Measurements from ENCODE around the gene COL27A1.

Gene COL27A1

DNA sequence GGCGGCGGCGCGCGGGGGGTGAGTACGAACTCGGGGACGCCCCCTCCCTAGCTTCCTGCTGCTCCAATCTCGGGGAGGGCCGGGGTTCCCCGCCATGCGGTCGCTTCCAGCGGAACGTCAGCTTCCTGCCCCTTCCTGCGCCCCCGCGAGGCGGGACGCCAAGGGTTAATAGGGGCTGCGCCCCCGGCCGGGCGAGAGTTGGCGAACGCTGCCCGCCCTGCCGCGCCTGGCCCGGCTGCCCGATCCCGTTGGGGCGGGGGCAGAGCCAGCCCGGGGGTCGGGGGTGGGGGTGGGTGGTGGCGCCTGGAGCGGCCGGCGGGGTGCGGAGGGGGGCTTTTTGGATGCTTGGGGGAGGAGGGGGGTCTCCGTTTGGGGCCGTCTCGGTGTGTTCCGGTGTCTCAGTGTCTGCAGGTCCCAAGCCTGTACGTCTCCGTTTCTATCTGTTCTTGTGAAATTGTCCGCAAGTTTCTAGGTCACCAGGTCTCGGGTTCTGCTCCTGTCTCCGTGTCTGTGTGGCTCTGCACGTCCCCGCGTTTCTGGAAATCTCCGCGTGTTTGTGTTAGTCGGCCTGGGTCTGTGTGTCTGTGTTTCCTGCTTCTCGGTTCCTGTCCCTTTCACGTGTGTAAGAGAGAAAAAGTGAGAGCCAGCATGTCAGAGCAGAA lies 789 bp downstream of the COL27A1 start:
- H3K9me3 ChIP-seq (ENCODE audit: control insufficient read depth, low read depth, low read length): no peaks in the 10 kb centered on the region
- peaks cover 53% of the 10 kb centered on the region for H3K27me3 ChIP-seq (ENCODE audit: control insufficient read depth, insufficient read depth, low read length)
- peak overlapping the region; percentile 25 for H3K9ac ChIP-seq (ENCODE audit: low read length)
- peaks cover 9% of the 10 kb centered on the region for H3K4me1 ChIP-seq (ENCODE audit: control insufficient read depth, low read depth, low read length)
- H3K27ac ChIP-seq (ENCODE audit: low read length): no peak overlapping the region
- H3K36me3 ChIP-seq (ENCODE audit: control insufficient read depth, low read depth, low read length): no peaks in the 10 kb centered on the region
- H3K4me3 ChIP-seq (ENCODE audit: low read length): peak overlapping the region; percentile 71

- Histone ChIP-seq H3K9me3 (ENCODE audit: control insufficient read depth, low read depth, low read length) (no peaks in the 10 kb centered on the region), H3K4me3 (ENCODE audit: low read length) (peak overlapping the region; percentile 71), H3K27ac (ENCODE audit: low read length) (no peak overlapping the region), H3K27me3 (ENCODE audit: control insufficient read depth, insufficient read depth, low read length) (peaks cover 50% of the 10 kb centered on the region), H3K9ac (ENCODE audit: low read length) (peak overlapping the region; percentile 25), H3K4me1 (ENCODE audit: control insufficient read depth, low read depth, low read length) (peaks cover 9% of the 10 kb centered on the region), H3K36me3 (ENCODE audit: control insufficient read depth, low read depth, low read length) (no peaks in the 10 kb centered on the region)
Measured at GRCh38 chr9:114156657-114157421, 1.5 kb downstream of the COL27A1 start.

DNA sequence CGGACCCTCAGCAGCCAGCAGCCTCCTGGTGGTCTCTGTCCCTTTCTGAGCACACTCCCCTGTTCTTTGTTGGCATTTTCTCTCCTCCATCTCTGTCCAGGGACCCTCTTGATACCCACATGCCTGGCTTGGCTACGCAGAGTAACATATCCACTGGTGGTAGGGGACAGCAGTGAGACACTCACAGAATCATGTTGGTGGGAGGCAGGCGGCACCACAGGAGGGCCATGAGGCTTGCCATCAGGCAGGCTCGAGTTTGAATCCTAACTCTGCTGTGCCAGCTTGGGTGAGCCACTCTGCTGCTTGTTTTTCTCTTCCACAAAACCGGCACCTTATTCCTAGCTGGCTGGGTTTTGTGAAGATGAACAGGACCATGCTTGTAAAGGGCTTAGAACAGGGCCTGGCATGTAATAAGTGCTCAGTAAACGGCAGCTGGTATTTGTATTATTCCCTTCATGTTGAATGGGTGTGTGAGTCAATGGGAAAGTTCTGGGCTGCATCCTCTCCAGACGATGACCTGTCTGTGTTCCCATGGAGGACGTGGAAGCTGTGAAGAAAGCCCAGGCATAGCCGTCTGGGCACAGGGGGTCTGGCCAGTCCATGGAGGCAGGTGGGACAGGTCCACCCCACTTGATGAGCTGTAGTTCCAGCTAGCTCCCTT lies 2.3 kb downstream of the COL27A1 start:
- H3K36me3 ChIP-seq (ENCODE audit: control insufficient read depth, low read depth, low read length): no peaks in the 10 kb centered on the region
- peaks cover 48% of the 10 kb centered on the region for H3K27me3 ChIP-seq (ENCODE audit: control insufficient read depth, insufficient read depth, low read length)
- no peak overlapping the region for H3K9ac ChIP-seq (ENCODE audit: low read length)
- no peak overlapping the region for H3K27ac ChIP-seq (ENCODE audit: low read length)
- peaks cover 9% of the 10 kb centered on the region for H3K4me1 ChIP-seq (ENCODE audit: control insufficient read depth, low read depth, low read length)
- H3K9me3 ChIP-seq (ENCODE audit: control insufficient read depth, low read depth, low read length): no peaks in the 10 kb centered on the region
- no peak overlapping the region for H3K4me3 ChIP-seq (ENCODE audit: low read length)

DNA sequence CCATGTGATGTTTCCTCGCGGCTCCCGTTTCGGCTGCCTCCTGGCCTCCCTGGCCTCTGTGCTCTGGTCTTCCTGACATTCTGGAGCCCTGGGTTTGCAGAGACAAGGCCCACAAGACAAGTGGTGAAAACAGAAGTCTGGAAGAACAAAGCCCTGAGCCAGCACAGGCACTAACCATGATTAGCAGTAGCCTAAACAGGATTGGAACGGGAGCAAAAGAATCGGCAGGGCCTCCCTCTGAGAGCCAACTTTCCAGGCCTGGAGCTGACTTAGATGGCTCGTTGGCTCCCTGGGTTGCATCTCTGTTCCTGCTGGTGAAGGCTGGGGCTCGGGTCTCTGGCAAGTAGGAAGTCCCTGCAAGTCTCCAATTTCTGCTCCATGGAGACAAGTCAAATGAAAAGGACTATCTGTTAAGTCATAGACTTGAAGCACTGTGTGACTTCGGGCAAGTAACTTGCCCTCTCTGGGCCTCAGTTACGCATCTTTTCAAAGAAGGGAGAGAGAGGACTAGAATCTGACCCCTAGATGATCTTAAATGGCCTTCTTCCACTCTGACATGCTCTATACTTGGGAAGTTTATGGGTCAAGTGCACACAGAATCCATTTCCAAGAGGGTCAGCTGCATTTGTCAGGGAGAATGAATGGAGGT lies 3.3 kb downstream of the COL27A1 start:
- Histone ChIP-seq H3K9me3 (ENCODE audit: control insufficient read depth, low read depth, low read length) (no peaks in the 10 kb centered on the region), H3K27me3 (ENCODE audit: control insufficient read depth, insufficient read depth, low read length) (peaks cover 38% of the 10 kb centered on the region), H3K4me1 (ENCODE audit: control insufficient read depth, low read depth, low read length) (peaks cover 12% of the 10 kb centered on the region), H3K36me3 (ENCODE audit: control insufficient read depth, low read depth, low read length) (no peaks in the 10 kb centered on the region), H3K27ac (ENCODE audit: low read length) (no peak overlapping the region), H3K9ac (ENCODE audit: low read length) (no peak overlapping the region), H3K4me3 (ENCODE audit: low read length) (no peak overlapping the region)

DNA sequence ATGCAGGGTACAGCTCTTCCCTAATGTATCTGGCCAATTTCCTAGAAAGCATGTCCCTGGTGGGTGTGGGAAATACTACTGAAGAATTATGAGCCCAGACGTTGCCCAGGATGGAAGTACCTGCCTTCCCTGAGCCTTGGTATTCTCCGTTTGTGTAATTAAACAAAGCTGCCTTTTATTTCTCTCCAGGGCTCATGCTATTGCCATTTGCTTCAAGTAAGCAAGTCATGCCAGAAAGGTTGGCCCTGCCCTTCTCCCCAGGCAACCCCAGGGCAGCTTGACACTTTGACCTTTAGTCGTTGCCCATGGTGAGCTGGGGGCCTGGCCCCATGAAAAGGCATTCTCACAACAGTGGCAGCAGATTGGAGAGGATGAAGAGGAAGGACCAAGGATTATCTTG lies 4.4 kb downstream of the COL27A1 start:
- Histone ChIP-seq H3K4me3 (ENCODE audit: low read length) (no peak overlapping the region), H3K27me3 (ENCODE audit: control insufficient read depth, insufficient read depth, low read length) (peaks cover 27% of the 10 kb centered on the region), H3K27ac (ENCODE audit: low read length) (no peak overlapping the region), H3K9ac (ENCODE audit: low read length) (no peak overlapping the region), H3K9me3 (ENCODE audit: control insufficient read depth, low read depth, low read length) (no peaks in the 10 kb centered on the region), H3K36me3 (ENCODE audit: control insufficient read depth, low read depth, low read length) (no peaks in the 10 kb centered on the region), H3K4me1 (ENCODE audit: control insufficient read depth, low read depth, low read length) (peaks cover 12% of the 10 kb centered on the region)

DNA sequence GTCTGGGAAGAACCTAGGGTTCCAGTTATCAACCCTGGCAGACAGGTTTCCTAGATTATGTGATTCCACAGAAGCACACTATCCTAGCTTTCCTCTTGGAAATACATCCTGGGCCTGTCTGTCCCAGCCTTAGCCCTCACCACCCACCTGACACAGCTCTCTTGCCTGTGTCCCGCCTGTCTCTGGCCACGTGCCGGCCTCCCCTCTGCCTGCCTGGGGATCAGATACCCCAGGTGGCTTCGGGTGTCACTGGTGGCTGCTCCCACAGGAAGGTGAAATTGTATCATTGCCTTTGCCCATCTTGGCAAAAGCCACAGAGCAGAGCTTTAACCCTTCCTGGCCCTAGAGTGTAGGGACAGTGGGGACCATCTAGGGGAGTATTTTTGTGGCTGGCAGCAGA lies 6.2 kb downstream of the COL27A1 start:
- H3K9ac ChIP-seq (ENCODE audit: low read length): no peak overlapping the region
- H3K4me3 ChIP-seq (ENCODE audit: low read length): no peak overlapping the region
- no peak overlapping the region for H3K27ac ChIP-seq (ENCODE audit: low read length)
- H3K4me1 ChIP-seq (ENCODE audit: control insufficient read depth, low read depth, low read length): peaks cover 9% of the 10 kb centered on the region
- no peaks in the 10 kb centered on the region for H3K9me3 ChIP-seq (ENCODE audit: control insufficient read depth, low read depth, low read length)
- H3K27me3 ChIP-seq (ENCODE audit: control insufficient read depth, insufficient read depth, low read length): peaks cover 18% of the 10 kb centered on the region
- no peaks in the 10 kb centered on the region for H3K36me3 ChIP-seq (ENCODE audit: control insufficient read depth, low read depth, low read length)

DNA sequence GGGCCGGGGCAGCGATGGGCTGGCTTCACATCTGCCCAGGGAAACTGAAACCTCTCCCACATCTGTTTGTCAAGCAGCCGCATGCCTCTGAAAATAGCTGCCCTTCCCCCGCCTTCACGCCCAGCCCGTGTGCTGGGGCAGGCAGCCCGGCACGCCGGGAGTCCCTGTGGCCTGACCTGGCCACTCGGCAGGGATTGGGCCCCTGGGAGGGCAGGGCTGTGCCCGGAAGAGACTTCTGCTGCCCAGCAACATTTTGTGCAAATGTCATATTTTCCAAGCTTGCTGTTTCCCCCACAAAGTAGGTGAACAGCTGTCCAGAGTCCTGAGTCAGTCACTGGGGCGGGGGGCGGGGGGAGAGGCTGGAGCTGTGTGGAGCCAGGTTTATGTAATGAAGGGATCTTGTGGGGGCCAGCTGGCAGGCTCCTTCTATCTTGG lies 8.2 kb downstream of the COL27A1 start:
- no peaks in the 10 kb centered on the region for H3K9me3 ChIP-seq (ENCODE audit: control insufficient read depth, low read depth, low read length)
- H3K4me3 ChIP-seq (ENCODE audit: low read length): no peak overlapping the region
- no peak overlapping the region for H3K27ac ChIP-seq (ENCODE audit: low read length)
- H3K9ac ChIP-seq (ENCODE audit: low read length): no peak overlapping the region
- no peaks in the 10 kb centered on the region for H3K27me3 ChIP-seq (ENCODE audit: control insufficient read depth, insufficient read depth, low read length)
- peaks cover 3% of the 10 kb centered on the region for H3K4me1 ChIP-seq (ENCODE audit: control insufficient read depth, low read depth, low read length)
- H3K36me3 ChIP-seq (ENCODE audit: control insufficient read depth, low read depth, low read length): no peaks in the 10 kb centered on the region

GRCh38 chr9:114164191-114164794 lies 9.0 kb downstream of the COL27A1 start:
- no peaks in the 10 kb centered on the region for H3K36me3 ChIP-seq (ENCODE audit: control insufficient read depth, low read depth, low read length)

GRCh38 chr9:114165407-114166102 lies 10.2 kb downstream of the COL27A1 start:
- Histone ChIP-seq H3K36me3 (ENCODE audit: control insufficient read depth, low read depth, low read length) (no peaks in the 10 kb centered on the region), H3K9me3 (ENCODE audit: control insufficient read depth, low read depth, low read length) (no peaks in the 10 kb centered on the region), H3K27ac (ENCODE audit: low read length) (no peak overlapping the region), H3K27me3 (ENCODE audit: control insufficient read depth, insufficient read depth, low read length) (no peaks in the 10 kb centered on the region), H3K4me3 (ENCODE audit: low read length) (no peak overlapping the region), H3K9ac (ENCODE audit: low read length) (no peak overlapping the region), H3K4me1 (ENCODE audit: control insufficient read depth, low read depth, low read length) (peaks cover 6% of the 10 kb centered on the region)

More at GRCh38 chr9:114164191-114164794, 9.0 kb downstream of the COL27A1 start:
- H3K9ac ChIP-seq (ENCODE audit: low read length): no peak overlapping the region
- no peak overlapping the region for H3K4me3 ChIP-seq (ENCODE audit: low read length)
- H3K4me1 ChIP-seq (ENCODE audit: control insufficient read depth, low read depth, low read length): peaks cover 3% of the 10 kb centered on the region
- H3K9me3 ChIP-seq (ENCODE audit: control insufficient read depth, low read depth, low read length): no peaks in the 10 kb centered on the region
- H3K27ac ChIP-seq (ENCODE audit: low read length): no peak overlapping the region
- no peaks in the 10 kb centered on the region for H3K27me3 ChIP-seq (ENCODE audit: control insufficient read depth, insufficient read depth, low read length)

DNA sequence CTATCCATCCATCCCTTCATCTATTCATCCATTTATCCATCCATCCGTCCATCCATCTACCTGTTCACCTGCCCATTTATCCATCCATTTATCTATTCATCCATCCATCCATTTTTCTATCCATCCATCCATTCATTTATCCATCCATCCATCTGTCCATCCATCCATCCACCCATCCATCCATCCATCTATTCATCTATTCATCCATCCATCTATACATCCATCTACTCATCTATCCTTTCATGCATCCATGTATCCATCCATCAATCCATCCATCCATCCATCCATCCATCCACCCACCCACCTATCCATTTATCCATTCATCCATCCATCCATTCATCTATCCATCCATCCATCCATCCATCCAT lies 10.8 kb downstream of the COL27A1 start:
- H3K27me3 ChIP-seq (ENCODE audit: control insufficient read depth, insufficient read depth, low read length): no peaks in the 10 kb centered on the region
- no peak overlapping the region for H3K4me3 ChIP-seq (ENCODE audit: low read length)
- H3K9me3 ChIP-seq (ENCODE audit: control insufficient read depth, low read depth, low read length): no peaks in the 10 kb centered on the region
- no peak overlapping the region for H3K27ac ChIP-seq (ENCODE audit: low read length)
- no peaks in the 10 kb centered on the region for H3K36me3 ChIP-seq (ENCODE audit: control insufficient read depth, low read depth, low read length)
- H3K9ac ChIP-seq (ENCODE audit: low read length): no peak overlapping the region
- peaks cover 6% of the 10 kb centered on the region for H3K4me1 ChIP-seq (ENCODE audit: control insufficient read depth, low read depth, low read length)

Measured in iPS-18a (cell line).